Liver (tissue), 3 donors: ENCODE results near the gene LYG1.

Experiments
- CTCF ChIP-seq: fragments of 150-350 bp; IDR thresholded peaks from 2 replicates; pipeline ENCODE4 v1.5.1; 2017; ENCODE audit warnings: improper control_type of control experiment, low read depth, low read length; ENCODE audit not compliant: missing input control
- FOXA1 ChIP-seq: IDR thresholded peaks from 2 replicates; pipeline ENCODE4 v1.6.1; 2016; ENCODE audit warnings: antibody characterized with exemption
- JUND ChIP-seq, 2 donors: IDR thresholded peaks; 2 replicates each; pipeline ENCODE4 v1.6.1; 2016; ENCODE audit warnings: antibody characterized with exemption in 2 of 2
- MAX ChIP-seq: IDR thresholded peaks from 2 replicates; pipeline ENCODE4 v1.6.1; 2016; ENCODE audit warnings: antibody characterized with exemption
- RAD21 ChIP-seq, 2 donors: IDR thresholded peaks; 2 replicates each; pipeline ENCODE4 v1.6.1; 2016; ENCODE audit warnings: antibody characterized with exemption in 2 of 2, mild to moderate bottlenecking in 2 of 2
- REST ChIP-seq: IDR thresholded peaks from 2 replicates; pipeline ENCODE4 v1.6.1; 2016; ENCODE audit warnings: antibody characterized with exemption, mild to moderate bottlenecking
- TAF1 ChIP-seq: conservative IDR thresholded peaks from 2 replicates; pipeline ENCODE4 v1.6.1; 2016; ENCODE audit warnings: antibody characterized with exemption, mild to moderate bottlenecking
- ZBTB33 ChIP-seq: IDR thresholded peaks from 2 replicates; pipeline ENCODE4 v1.6.1; 2016; ENCODE audit warnings: antibody characterized with exemption
- donor health status: healthy.
- donor health status: healthy.

GRCh38 chr2:99279969-99280695 is 20.9 kb downstream of the LYG1 start:
- no peak for TF ChIP-seq FOXA1
- no peak for TF ChIP-seq JUND (IDR thresholded peaks at IDR 0.05)
- TF ChIP-seq CTCF, result no peak
- no peak for TF ChIP-seq ZBTB33
- no peak for TF ChIP-seq TAF1
- no peak for TF ChIP-seq RAD21 (IDR thresholded peaks at IDR 0.05)
- no peak for TF ChIP-seq MAX
- TF ChIP-seq REST, result no peak
